H9 (cell line): ENCODE measurements around the gene LRRC8C. TPM values are rescaled to one million over a fixed set of nuclear protein-coding genes. Genes with fewer than 3 reads are reported as not detected.

Experiments
- DNase-seq: peaks from one replicate; pipeline ENCODE4 v3.0.0-alpha.2; 2017
- H2AFZ ChIP-seq: one replicate; pipeline ENCODE4 v1.6.1; 2013; ENCODE audit warnings: mild to moderate bottlenecking, low read length, control low read depth, moderate library complexity
- H2AK5ac ChIP-seq: 2 replicates; pipeline ENCODE4 v1.6.1; 2013; ENCODE audit warnings: low read length, control low read depth, mixed read lengths; ENCODE audit not compliant: insufficient read length
- H2BK120ac ChIP-seq: one replicate; pipeline ENCODE4 v1.6.1; 2013; ENCODE audit warnings: low read depth, mild to moderate bottlenecking, low read length, control low read depth, inconsistent platforms; ENCODE audit not compliant: poor library complexity, severe bottlenecking
- H2BK12ac ChIP-seq: 2 replicates; pipeline ENCODE4 v1.6.1; 2013; ENCODE audit warnings: low read length, control low read depth, mixed read lengths, low read depth; ENCODE audit not compliant: insufficient read length
- H2BK15ac ChIP-seq: 2 replicates; pipeline ENCODE4 v1.6.1; 2013; ENCODE audit warnings: low read depth, low read length, control low read depth
- H2BK20ac ChIP-seq: one replicate; pipeline ENCODE4 v1.6.1; 2013; ENCODE audit warnings: low read depth, mild to moderate bottlenecking, low read length, control low read depth, inconsistent platforms; ENCODE audit not compliant: poor library complexity, severe bottlenecking
- H2BK5ac ChIP-seq: 2 replicates; pipeline ENCODE4 v1.6.1; 2013; ENCODE audit warnings: low read length, control low read depth, mixed read lengths; ENCODE audit not compliant: insufficient read length
- H3K14ac ChIP-seq: 2 replicates; pipeline ENCODE4 v1.6.1; 2013; ENCODE audit warnings: low read length, control low read depth; ENCODE audit not compliant: insufficient read depth
- H3K18ac ChIP-seq: 2 replicates; pipeline ENCODE4 v1.6.1; 2013; ENCODE audit warnings: low read depth, mild to moderate bottlenecking, mixed read lengths, low read length, control low read depth; ENCODE audit not compliant: insufficient read length
- H3K23ac ChIP-seq: 2 replicates; pipeline ENCODE4 v1.6.1; 2013; ENCODE audit warnings: low read length, control low read depth, mixed read lengths, low read depth; ENCODE audit not compliant: insufficient read length
- H3K23me2 ChIP-seq: 2 replicates; pipeline ENCODE4 v1.6.1; 2013; ENCODE audit warnings: low read depth, mild to moderate bottlenecking, mixed read lengths, low read length, control low read depth; ENCODE audit not compliant: insufficient read length, poor library complexity, severe bottlenecking
- H3K27ac ChIP-seq: 2 replicates; pipeline ENCODE4 v1.5.1; 2013; ENCODE audit warnings: low read length, control low read depth, mixed read lengths, low read depth; ENCODE audit not compliant: insufficient read length
- H3K27me3 ChIP-seq: 2 replicates; pipeline ENCODE4 v1.6.1; 2013; ENCODE audit warnings: low read length, control low read depth, inconsistent platforms; ENCODE audit not compliant: insufficient read depth
- H3K4ac ChIP-seq: 2 replicates; pipeline ENCODE4 v1.6.1; 2013; ENCODE audit warnings: low read depth, mild to moderate bottlenecking, control low read depth, inconsistent platforms, low read length, moderate library complexity
- H3K4me1 ChIP-seq: 2 replicates; pipeline ENCODE4 v1.6.1; 2013; ENCODE audit warnings: low read length, control low read depth, inconsistent platforms; ENCODE audit not compliant: insufficient read depth
- H3K4me2 ChIP-seq: 2 replicates; pipeline ENCODE4 v1.6.1; 2013; ENCODE audit warnings: low read length, control low read depth, mixed read lengths; ENCODE audit not compliant: insufficient read length, insufficient read depth
- H3K56ac ChIP-seq: 2 replicates; pipeline ENCODE4 v1.6.1; 2013; ENCODE audit warnings: low read depth, mild to moderate bottlenecking, mixed read lengths, low read length, control low read depth; ENCODE audit not compliant: insufficient read length
- H3K79me1 ChIP-seq: 2 replicates; pipeline ENCODE4 v1.6.1; 2013; ENCODE audit warnings: low read depth, mild to moderate bottlenecking, moderate library complexity, low read length, control low read depth, inconsistent platforms; ENCODE audit not compliant: insufficient read depth, poor library complexity, severe bottlenecking
- H3K79me2 ChIP-seq: 2 replicates; pipeline ENCODE4 v1.6.1; 2013; ENCODE audit warnings: low read length, control low read depth, inconsistent platforms; ENCODE audit not compliant: insufficient read depth
- H3K9ac ChIP-seq: 2 replicates; pipeline ENCODE4 v1.6.1; 2013; ENCODE audit warnings: low read length, control low read depth, mixed read lengths; ENCODE audit not compliant: insufficient read length; ENCODE audit errors: extremely low read depth
- H3K9me3 ChIP-seq: one replicate; pipeline ENCODE4 v1.6.1; 2013; ENCODE audit warnings: low read depth, low read length, inconsistent platforms; ENCODE audit not compliant: control insufficient read depth
- H3T11ph ChIP-seq: one replicate; pipeline ENCODE4 v1.6.1; 2013; ENCODE audit warnings: mild to moderate bottlenecking, low read length, control low read depth, inconsistent platforms
- H4K20me1 ChIP-seq: one replicate; pipeline ENCODE4 v1.6.1; 2013; ENCODE audit not compliant: control insufficient read depth, insufficient read length, insufficient read depth
- H4K5ac ChIP-seq: 2 replicates; pipeline ENCODE4 v1.6.1; 2013; ENCODE audit warnings: low read depth, mild to moderate bottlenecking, mixed read lengths, low read length, control low read depth; ENCODE audit not compliant: insufficient read length
- H4K8ac ChIP-seq: replicated peaks from 2 replicates; pipeline ENCODE4 v1.6.1; 2013; ENCODE audit warnings: low read length, control low read depth, mixed read lengths, low read depth; ENCODE audit not compliant: insufficient read length
- H4K91ac ChIP-seq: 2 replicates; pipeline ENCODE4 v1.6.1; 2013; ENCODE audit warnings: low read depth, mild to moderate bottlenecking, moderate library complexity, mixed read lengths, low read length, control low read depth; ENCODE audit not compliant: insufficient read length
- H3K27ac Mint-ChIP-seq, 3 experiments: 2 replicates in 2 of 3; 3 replicates in 1 of 3; pipeline ENCODE4 v1.8.0; 2020 to 2021; ENCODE audit warnings: mixed read lengths in 3 of 3, mild to moderate bottlenecking in 1 of 3, moderate library complexity in 1 of 3
- H3K27me3 Mint-ChIP-seq: 2 replicates; pipeline ENCODE4 v1.8.0; 2021; ENCODE audit warnings: low read depth, mild to moderate bottlenecking, moderate library complexity, mixed read lengths
- H3K36me3 Mint-ChIP-seq, 3 experiments: 2 replicates in 2 of 3; 3 replicates in 1 of 3; pipeline ENCODE4 v1.8.0; 2020 to 2021; ENCODE audit warnings: low read depth in 3 of 3, mixed read lengths in 3 of 3; ENCODE audit not compliant: insufficient read depth in 1 of 3
- H3K4me1 Mint-ChIP-seq, 2 experiments: 2 replicates each; pipeline ENCODE4 v1.8.0; 2020; ENCODE audit warnings: mixed read lengths in 2 of 2
- H3K4me3 Mint-ChIP-seq, 2 experiments: 2 replicates in 1 of 2; 3 replicates in 1 of 2; pipeline ENCODE4 v1.8.0; 2020 to 2021; ENCODE audit warnings: mild to moderate bottlenecking in 2 of 2, mixed read lengths in 2 of 2, moderate library complexity in 1 of 2
- H3K9me3 Mint-ChIP-seq, 2 experiments: 2 replicates in 1 of 2; 3 replicates in 1 of 2; pipeline ENCODE4 v1.8.0; 2020; ENCODE audit warnings: mild to moderate bottlenecking in 2 of 2, mixed read lengths in 2 of 2, moderate library complexity in 1 of 2
- WGBS: extraction: QIAGEN DNeasy Blood & Tissue Kit; methylation state at CpG from one replicate; pipeline ENCODE4 v1.1.7; 2013; ENCODE audit warnings: missing lambda C conversion rate, low lambda C conversion rate, mixed read lengths; ENCODE audit not compliant: insufficient read length; ENCODE audit errors: extremely low coverage; 5-methylcytosine and 5-hydroxymethylcytosine counted together
- total RNA-seq: library from RNA; stranded (reverse); gene quantifications from 2 replicates; pipeline ENCODE4 v1.2.1, GENCODE V29; 2021
- TF ChIP-seq, protein P1 (sequence below): fragments of 200-600 bp; sonication (generic); conservative IDR thresholded peaks from 3 replicates; pipeline ENCODE4 v1.8.0; 2021; ENCODE audit warnings: antibody characterized with exemption, mild to moderate bottlenecking

LRRC8C gene
- total RNA-seq, 1 experiment from 2014 or later, result 1.9 TPM

DNA sequence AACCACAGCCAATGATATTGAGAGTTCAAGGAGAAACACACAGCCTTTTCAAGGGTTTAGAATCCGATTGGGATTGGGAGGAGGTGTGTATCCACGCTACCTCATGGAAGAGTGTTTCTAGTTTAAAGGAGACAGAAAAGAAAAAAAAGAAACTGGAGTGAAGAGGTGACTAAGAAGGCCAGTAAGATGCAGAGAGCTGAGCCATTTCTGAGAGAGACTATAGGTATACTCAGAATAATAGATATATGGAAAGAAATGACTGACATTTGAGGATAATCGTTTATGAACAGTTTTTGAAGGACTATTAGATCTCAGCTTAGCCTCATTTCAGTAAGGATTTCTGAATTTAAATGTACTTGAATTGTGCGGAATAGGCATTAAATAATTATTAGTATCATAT, 42.8 kb downstream of the LRRC8C start:
- no peaks in the 10 kb centered on the region for H3K27me3 ChIP-seq
- no peak overlapping the region for H2AK5ac ChIP-seq
- Mint-ChIP-seq H3K27ac (no peak overlapping the region), H3K9me3 (no peaks in the 10 kb centered on the region), H3K36me3 (no peaks in the 10 kb centered on the region), H3K4me1 (no peaks in the 10 kb centered on the region), H3K27me3 (no peaks in the 10 kb centered on the region), H3K4me3 (no peak overlapping the region)
- no peak overlapping the region for H2BK12ac ChIP-seq
- no peak overlapping the region for H4K5ac ChIP-seq
- TF ChIP-seq, protein P1, sequence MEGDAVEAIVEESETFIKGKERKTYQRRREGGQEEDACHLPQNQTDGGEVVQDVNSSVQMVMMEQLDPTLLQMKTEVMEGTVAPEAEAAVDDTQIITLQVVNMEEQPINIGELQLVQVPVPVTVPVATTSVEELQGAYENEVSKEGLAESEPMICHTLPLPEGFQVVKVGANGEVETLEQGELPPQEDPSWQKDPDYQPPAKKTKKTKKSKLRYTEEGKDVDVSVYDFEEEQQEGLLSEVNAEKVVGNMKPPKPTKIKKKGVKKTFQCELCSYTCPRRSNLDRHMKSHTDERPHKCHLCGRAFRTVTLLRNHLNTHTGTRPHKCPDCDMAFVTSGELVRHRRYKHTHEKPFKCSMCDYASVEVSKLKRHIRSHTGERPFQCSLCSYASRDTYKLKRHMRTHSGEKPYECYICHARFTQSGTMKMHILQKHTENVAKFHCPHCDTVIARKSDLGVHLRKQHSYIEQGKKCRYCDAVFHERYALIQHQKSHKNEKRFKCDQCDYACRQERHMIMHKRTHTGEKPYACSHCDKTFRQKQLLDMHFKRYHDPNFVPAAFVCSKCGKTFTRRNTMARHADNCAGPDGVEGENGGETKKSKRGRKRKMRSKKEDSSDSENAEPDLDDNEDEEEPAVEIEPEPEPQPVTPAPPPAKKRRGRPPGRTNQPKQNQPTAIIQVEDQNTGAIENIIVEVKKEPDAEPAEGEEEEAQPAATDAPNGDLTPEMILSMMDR, result no peak
- DNase-seq, result no peak
- no peak overlapping the region for H4K91ac ChIP-seq
- H2BK15ac ChIP-seq, result no peak overlapping the region
- H3K79me1 ChIP-seq, result no peaks in the 10 kb centered on the region
- WGBS, result no CpG with 5 or more reads among the region's 4 CpGs
- H3K9me3 ChIP-seq, result no peaks in the 10 kb centered on the region
- no peaks in the 10 kb centered on the region for H3K23me2 ChIP-seq
- no peak overlapping the region for H2BK5ac ChIP-seq
- no peak overlapping the region for H3K56ac ChIP-seq
- H3K18ac ChIP-seq, result no peak overlapping the region
- no peak overlapping the region for H3K4me2 ChIP-seq
- H2AFZ ChIP-seq, result no peak overlapping the region
- H3K27ac ChIP-seq, result no peak overlapping the region
- no peaks in the 10 kb centered on the region for H4K20me1 ChIP-seq
- H3K23ac ChIP-seq, result no peak overlapping the region
- no peak overlapping the region for H3K9ac ChIP-seq
- H3T11ph ChIP-seq, result no peak overlapping the region
- no peak overlapping the region for H4K8ac ChIP-seq
- H3K14ac ChIP-seq, result no peak overlapping the region
- 0 out of 2 replicates have a peak, but pooled peaks cover 2% of the 10 kb centered on the region for H3K4me1 ChIP-seq
- no peak overlapping the region for H2BK120ac ChIP-seq
- no peaks in the 10 kb centered on the region for H3K79me2 ChIP-seq
- H2BK20ac ChIP-seq, result no peak overlapping the region
- no peak overlapping the region for H3K4ac ChIP-seq
